SK-N-MC (cell line): ENCODE results near the gene PKMYT1.

Experiments
- EZH2 ChIP-seq: fragments of 200-600 bp; sonication (generic); IDR thresholded peaks from one replicate; pipeline ENCODE4 v1.6.1; 2017; ENCODE audit warnings: antibody characterized with exemption
- POLR2AphosphoS5 ChIP-seq: IDR thresholded peaks from 2 replicates; pipeline ENCODE4 v1.6.1; 2012; ENCODE audit warnings: mild to moderate bottlenecking, low read depth, low read length, borderline replicate concordance

GRCh38 chr16:2988590-2989099 lies 8.4 kb upstream of the PKMYT1 start:
- TF ChIP-seq EZH2 (no peak), POLR2AphosphoS5 (no peak)
